Epidermal melanocyte (primary cell): ENCODE measurements around the gene LRRC61.

Source experiments
- DNase-seq: peaks from one replicate; pipeline ENCODE4 v3.0.0; 2011; ENCODE audit warnings: low spot score; ENCODE audit not compliant: insufficient read length

The LRRC61 gene

GRCh38 chr7:150369748-150370501, 46.8 kb downstream of the LRRC61 start:
- DNase-seq, result no peak

- DNase-seq, result no peak
Measured at GRCh38 chr7:150370612-150371071, 47.5 kb downstream of the LRRC61 start.

- DNase-seq, result no peak
Measured at GRCh38 chr7:150371131-150371995, 48.2 kb downstream of the LRRC61 start.

GRCh38 chr7:150371996-150372270, 48.8 kb downstream of the LRRC61 start:
- DNase-seq, result no peak

GRCh38 chr7:150372271-150373048, 49.3 kb downstream of the LRRC61 start:
- no peak for DNase-seq

GRCh38 chr7:150373049-150373801, 50.1 kb downstream of the LRRC61 start:
- DNase-seq, result no peak

- DNase-seq, result no peak
Measured at GRCh38 chr7:150374026-150374425, 50.9 kb downstream of the LRRC61 start.

- no peak for DNase-seq
Measured at GRCh38 chr7:150374472-150374871, 51.3 kb downstream of the LRRC61 start.

- no peak for DNase-seq
Measured at GRCh38 chr7:150375662-150376521, 52.7 kb downstream of the LRRC61 start.

GRCh38 chr7:150376560-150376959, 53.4 kb downstream of the LRRC61 start:
- no peak for DNase-seq

- no peak for DNase-seq
Measured at GRCh38 chr7:150377196-150377595, 54.0 kb downstream of the LRRC61 start.

- DNase-seq, result no peak
Measured at GRCh38 chr7:150377635-150378034, 54.5 kb downstream of the LRRC61 start.

- peak; percentile 59 for DNase-seq
Measured at GRCh38 chr7:150378115-150378852, 55.1 kb downstream of the LRRC61 start.

GRCh38 chr7:150378853-150379440, 55.8 kb downstream of the LRRC61 start, which contains the start of gene ZNF775:
Gene ZNF775 (plus strand): TSS chr7:150379330. CDS start chr7:150388471, 9,141 bp downstream.
- peak; percentile 100 for DNase-seq

GRCh38 chr7:150379441-150380379, 56.6 kb downstream of the LRRC61 start:
- no peak for DNase-seq

- no peak for DNase-seq
Measured at GRCh38 chr7:150380463-150380862, 57.3 kb downstream of the LRRC61 start.

GRCh38 chr7:150381096-150381495, 57.9 kb downstream of the LRRC61 start:
- DNase-seq, result no peak

GRCh38 chr7:150381785-150382122, 58.6 kb downstream of the LRRC61 start:
- DNase-seq, result no peak
